ENCODE data around the gene AMMECR1. TPM values are rescaled to one million over a fixed set of nuclear protein-coding genes. Genes with fewer than 3 reads are reported as not detected.

Gene AMMECR1
- total RNA-seq, 2 experiments from 2014 or later: 7.8 to 7.9 TPM

DNA sequence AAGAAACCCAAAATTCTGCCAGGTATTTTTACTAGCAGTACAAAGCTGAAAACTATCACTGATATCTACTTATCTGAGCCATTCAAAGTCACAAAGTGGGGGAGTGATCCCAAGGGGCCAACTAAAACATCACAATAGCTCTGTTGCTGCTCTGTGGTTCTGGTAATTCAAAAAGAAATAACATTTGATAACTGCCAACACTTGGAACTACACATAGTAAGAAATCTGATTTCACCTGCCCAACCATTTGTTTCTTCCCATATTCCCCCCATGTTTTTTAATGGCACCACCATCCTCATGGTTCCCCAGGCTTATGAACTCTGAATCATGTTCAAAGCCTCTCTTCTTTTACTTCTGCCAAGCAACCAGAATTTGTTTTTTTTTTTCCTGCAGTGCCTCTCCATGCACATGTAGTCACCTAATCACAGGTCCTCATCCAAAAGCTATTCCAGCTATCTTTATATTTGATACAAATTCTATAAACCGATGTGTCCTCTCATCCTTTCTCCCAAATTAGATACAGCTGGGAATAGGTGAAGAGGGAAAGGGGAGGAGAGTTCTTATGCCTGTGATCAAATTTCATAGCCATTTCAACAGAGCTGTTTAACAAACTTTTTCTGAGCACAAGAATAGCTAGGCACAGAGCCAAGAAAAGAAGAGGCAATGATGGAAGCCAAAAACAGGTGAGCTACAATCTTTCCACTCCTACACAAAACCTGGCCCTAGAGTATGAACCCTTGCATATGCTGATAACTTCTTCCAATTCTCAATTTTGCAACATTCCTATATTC, 7.7 kb downstream of the AMMECR1 start:
- no peaks in the 10 kb centered on the region for H3K27me3 ChIP-seq (ENCODE audit: control insufficient read depth in 1 of 2, insufficient read depth in 2 of 2, low read length in 2 of 2)
- peaks cover 16% of the 10 kb centered on the region for H3K4me1 ChIP-seq (ENCODE audit: insufficient read depth, low read length)
- ATAC-seq (ENCODE audit: poor library complexity) (no peak), DNase-seq (no peak)
- Mint-ChIP-seq H3K36me3 (ENCODE audit: low read depth) (peaks cover 4% of the 10 kb centered on the region), H3K4me1 (ENCODE audit: low read depth) (peaks cover 74% of the 10 kb centered on the region), H3K27me3 (no peaks in the 10 kb centered on the region), H3K9me3 (no peaks in the 10 kb centered on the region), H3K27ac (no peak overlapping the region), H3K4me3 (peak overlapping the region; percentile 23)
- ChIA-PET POLR2A (interaction anchor here (1.0 kb wide), 1 partner anchor 8 kb away, joined by 3 read pairs; the partner anchor contains the start of gene AMMECR1), CTCF (interaction anchor here (0.8 kb wide), 1 partner anchor 11 kb away, joined by 3 read pairs; no protein-coding TSS in a partner anchor)
- TF ChIP-seq, protein P1, sequence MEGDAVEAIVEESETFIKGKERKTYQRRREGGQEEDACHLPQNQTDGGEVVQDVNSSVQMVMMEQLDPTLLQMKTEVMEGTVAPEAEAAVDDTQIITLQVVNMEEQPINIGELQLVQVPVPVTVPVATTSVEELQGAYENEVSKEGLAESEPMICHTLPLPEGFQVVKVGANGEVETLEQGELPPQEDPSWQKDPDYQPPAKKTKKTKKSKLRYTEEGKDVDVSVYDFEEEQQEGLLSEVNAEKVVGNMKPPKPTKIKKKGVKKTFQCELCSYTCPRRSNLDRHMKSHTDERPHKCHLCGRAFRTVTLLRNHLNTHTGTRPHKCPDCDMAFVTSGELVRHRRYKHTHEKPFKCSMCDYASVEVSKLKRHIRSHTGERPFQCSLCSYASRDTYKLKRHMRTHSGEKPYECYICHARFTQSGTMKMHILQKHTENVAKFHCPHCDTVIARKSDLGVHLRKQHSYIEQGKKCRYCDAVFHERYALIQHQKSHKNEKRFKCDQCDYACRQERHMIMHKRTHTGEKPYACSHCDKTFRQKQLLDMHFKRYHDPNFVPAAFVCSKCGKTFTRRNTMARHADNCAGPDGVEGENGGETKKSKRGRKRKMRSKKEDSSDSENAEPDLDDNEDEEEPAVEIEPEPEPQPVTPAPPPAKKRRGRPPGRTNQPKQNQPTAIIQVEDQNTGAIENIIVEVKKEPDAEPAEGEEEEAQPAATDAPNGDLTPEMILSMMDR (IDR thresholded peaks at IDR 0.05): no peak
- no peaks in the 10 kb centered on the region for H3K36me3 ChIP-seq (ENCODE audit: insufficient read depth, low read length)
- H3K9me3 ChIP-seq (ENCODE audit: control insufficient read depth in 1 of 2, insufficient read depth in 1 of 2, low read length in 2 of 2): no peaks in the 10 kb centered on the region
- no peak overlapping the region for H3K4me3 ChIP-seq (ENCODE audit: low read length)
- no peak overlapping the region for H3K27ac ChIP-seq (ENCODE audit: low read depth in 1 of 2, low read length in 2 of 2)
- intact Hi-C loops (cut with DNase I, micrococcal nuclease): loop anchor here (5.0 to 10.0 kb wide), 5 partner anchors 43 to 775 kb away; partner anchors contain the start of genes ACSL4 (in 1 of the 2) and NXT2 (in 1 of the 2)

DNA sequence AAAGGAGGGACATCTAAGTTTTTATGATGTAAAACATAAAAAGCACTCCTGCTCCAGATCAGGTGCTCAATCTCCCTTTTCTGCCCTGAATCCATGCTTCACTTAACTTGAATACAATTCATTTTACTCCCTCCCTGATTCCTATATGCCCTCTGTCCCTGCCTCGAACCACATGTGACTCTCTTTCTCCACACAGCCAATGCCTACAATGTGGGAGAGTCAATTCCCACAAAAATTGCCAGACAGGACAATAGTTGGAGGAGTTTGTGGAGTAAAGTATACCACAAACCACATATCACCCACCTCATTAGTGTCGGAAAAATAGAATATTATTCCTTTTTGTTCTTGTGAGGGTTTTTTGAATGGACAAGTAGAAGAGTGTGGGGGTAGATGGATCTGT, 9.7 kb downstream of the AMMECR1 start:
- DNase-seq: no peak
- TF ChIP-seq, protein P1 (IDR thresholded peaks at IDR 0.05): no peak
- no peaks in the 10 kb centered on the region for H3K27me3 Mint-ChIP-seq
- H3K9me3 Mint-ChIP-seq: no peaks in the 10 kb centered on the region
- no peak overlapping the region for H3K4me3 Mint-ChIP-seq
- no peak for ATAC-seq (ENCODE audit: poor library complexity)
- no peak overlapping the region for H3K4me3 ChIP-seq (ENCODE audit: low read length)
- intact Hi-C loops (cut with DNase I, micrococcal nuclease): no loop called here
- peaks cover 68% of the 10 kb centered on the region for H3K4me1 Mint-ChIP-seq (ENCODE audit: low read depth)
- H3K4me1 ChIP-seq (ENCODE audit: insufficient read depth, low read length): peaks cover 8% of the 10 kb centered on the region
- no peak overlapping the region for H3K27ac Mint-ChIP-seq
- no peaks in the 10 kb centered on the region for H3K36me3 ChIP-seq (ENCODE audit: insufficient read depth, low read length)
- no peaks in the 10 kb centered on the region for H3K9me3 ChIP-seq (ENCODE audit: control insufficient read depth in 1 of 2, insufficient read depth in 1 of 2, low read length in 2 of 2)
- no peak overlapping the region for H3K27ac ChIP-seq (ENCODE audit: low read depth in 1 of 2, low read length in 2 of 2)
- H3K36me3 Mint-ChIP-seq (ENCODE audit: low read depth): peaks cover 4% of the 10 kb centered on the region
- H3K27me3 ChIP-seq (ENCODE audit: control insufficient read depth in 1 of 2, insufficient read depth in 2 of 2, low read length in 2 of 2): no peaks in the 10 kb centered on the region
- POLR2A ChIA-PET: interaction anchor here (0.9 kb wide), 1 partner anchor 9 kb away, joined by 3 read pairs; the partner anchor contains the start of gene AMMECR1
- CTCF ChIA-PET: interaction anchor here (0.6 to 0.7 kb wide), 2 partner anchors 14 to 284 kb away, joined by 3 to 4 read pairs; no protein-coding TSS in a partner anchor

DNA sequence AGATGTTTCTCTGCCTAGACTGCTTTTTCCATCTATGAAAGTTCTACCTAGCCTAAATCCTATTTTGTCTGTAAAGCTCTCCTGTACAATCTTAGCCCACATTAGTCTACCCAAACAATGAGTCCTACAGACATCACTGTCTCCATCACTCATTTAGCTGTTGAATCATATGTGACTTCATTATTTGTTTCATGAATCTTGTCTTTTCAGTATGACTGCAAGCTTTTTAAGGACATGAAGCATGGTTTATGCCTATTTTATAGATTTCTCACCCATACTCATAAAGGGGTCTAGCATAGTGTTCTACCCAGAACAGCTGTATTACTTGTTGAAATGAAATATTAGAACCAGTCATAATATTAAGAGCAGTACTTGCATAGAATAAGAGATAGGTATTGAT, 13.0 kb downstream of the AMMECR1 start:
- ATAC-seq (ENCODE audit: poor library complexity) (no peak), DNase-seq (no peak)
- CTCF ChIA-PET: interaction anchor here (0.9 to 1.0 kb wide), 2 partner anchors 11 to 26 kb away, joined by 3 read pairs; no protein-coding TSS in a partner anchor
- Mint-ChIP-seq H3K4me1 (ENCODE audit: low read depth) (peaks cover 52% of the 10 kb centered on the region), H3K36me3 (ENCODE audit: low read depth) (peaks cover 15% of the 10 kb centered on the region), H3K27ac (peak overlapping the region; percentile 3), H3K27me3 (no peaks in the 10 kb centered on the region), H3K9me3 (no peaks in the 10 kb centered on the region), H3K4me3 (no peak overlapping the region)
- Histone ChIP-seq H3K36me3 (ENCODE audit: insufficient read depth, low read length) (peaks cover 2% of the 10 kb centered on the region), H3K9me3 (ENCODE audit: control insufficient read depth in 1 of 2, insufficient read depth in 1 of 2, low read length in 2 of 2) (no peaks in the 10 kb centered on the region), H3K4me3 (ENCODE audit: low read length) (no peak overlapping the region), H3K27ac (ENCODE audit: low read depth in 1 of 2, low read length in 2 of 2) (no peak overlapping the region), H3K27me3 (ENCODE audit: control insufficient read depth in 1 of 2, insufficient read depth in 2 of 2, low read length in 2 of 2) (no peaks in the 10 kb centered on the region), H3K4me1 (ENCODE audit: insufficient read depth, low read length) (no peaks in the 10 kb centered on the region)
- intact Hi-C loops (cut with DNase I, micrococcal nuclease): no loop called here
- TF ChIP-seq, protein P1 (IDR thresholded peaks at IDR 0.05): no peak
- POLR2A ChIA-PET: interaction anchor here (2.0 kb wide), 1 partner anchor 13 kb away, joined by 11 read pairs; the partner anchor contains the start of gene AMMECR1

Measured in CD4-positive, alpha-beta T cell (primary cell).